WTC11 (cell line): ENCODE results near the gene BTBD9. TPM values are rescaled to one million over a fixed set of nuclear protein-coding genes. Genes with fewer than 3 reads are reported as not detected.

Experiments used
- ATAC-seq: fragments of 200-7000 bp; cut with Tn5 transposase; 2 replicates; pipeline ENCODE4 v1.10.0; 2021; ENCODE audit warnings: mild to moderate bottlenecking, moderate library complexity
- CTCF ChIA-PET: fragments of 300-600 bp; sonication (Branson Sonifier 250); formaldehyde crosslinking; loops from one replicate; lab custom pipeline; 2021; ENCODE audit warnings: antibody characterized with exemption; lab: Charles Lee
- POLR2A ChIA-PET: fragments of 350-600 bp; sonication (Branson Sonifier 250); formaldehyde crosslinking; loops from one replicate; lab custom pipeline; 2021; ENCODE audit warnings: antibody characterized with exemption; lab: Charles Lee
- DNase-seq: peaks from one replicate; pipeline ENCODE4 v3.0.0; 2021; ENCODE audit warnings: low spot score
- H3K27ac Mint-ChIP-seq: 2 replicates; pipeline ENCODE4 v1.8.0; 2021; ENCODE audit warnings: mixed read lengths
- H3K27me3 Mint-ChIP-seq: 2 replicates; pipeline ENCODE4 v1.8.0; 2021; ENCODE audit warnings: low read depth, mild to moderate bottlenecking, moderate library complexity, mixed read lengths
- H3K36me3 Mint-ChIP-seq: 2 replicates; pipeline ENCODE4 v1.8.0; 2021; ENCODE audit warnings: mixed read lengths
- H3K4me1 Mint-ChIP-seq: 2 replicates; pipeline ENCODE4 v1.8.0; 2022; ENCODE audit warnings: mixed read lengths
- H3K4me3 Mint-ChIP-seq: 2 replicates; pipeline ENCODE4 v1.8.0; 2021; ENCODE audit warnings: mild to moderate bottlenecking, moderate library complexity, mixed read lengths
- H3K9me3 Mint-ChIP-seq: 2 replicates; pipeline ENCODE4 v1.8.0; 2021; ENCODE audit warnings: mixed read lengths
- CBFB ChIP-seq: sonication (generic); formaldehyde crosslinking; IDR thresholded peaks from 2 replicates; pipeline ENCODE4 v1.8.1; 2022; ENCODE audit warnings: mild to moderate bottlenecking, low read depth, missing genetic modification reagents
- CREM ChIP-seq: sonication (generic); formaldehyde crosslinking; IDR thresholded peaks from 2 replicates; pipeline ENCODE4 v1.8.1; 2022; ENCODE audit warnings: mild to moderate bottlenecking, missing genetic modification reagents, moderate library complexity
- ELF4 ChIP-seq: sonication (generic); formaldehyde crosslinking; IDR thresholded peaks from 2 replicates; pipeline ENCODE4 v1.8.1; 2022; ENCODE audit warnings: low read depth, mild to moderate bottlenecking, moderate library complexity, missing genetic modification reagents
- ESRRA ChIP-seq: sonication (generic); formaldehyde crosslinking; IDR thresholded peaks from 2 replicates; pipeline ENCODE4 v1.8.1; 2022; ENCODE audit warnings: mild to moderate bottlenecking, missing genetic modification reagents, borderline replicate concordance
- FOXJ3 ChIP-seq: sonication (generic); formaldehyde crosslinking; IDR thresholded peaks from 2 replicates; pipeline ENCODE4 v1.9.0; 2021; ENCODE audit warnings: missing genetic modification reagents, mild to moderate bottlenecking, borderline replicate concordance
- FOXK1 ChIP-seq: sonication (generic); formaldehyde crosslinking; IDR thresholded peaks from 2 replicates; pipeline ENCODE4 v1.8.0; 2022; ENCODE audit warnings: mild to moderate bottlenecking, moderate library complexity, missing genetic modification reagents
- IRF2 ChIP-seq: sonication (generic); formaldehyde crosslinking; IDR thresholded peaks from 2 replicates; pipeline ENCODE4 v1.8.0; 2022; ENCODE audit warnings: low read depth, missing genetic modification reagents, borderline replicate concordance
- JAZF1 ChIP-seq: fragments of 250-450 bp; sonication (Bioruptor Pico); IDR thresholded peaks from 2 replicates; pipeline ENCODE4 v1.9.0; 2021; ENCODE audit warnings: moderate library complexity, mild to moderate bottlenecking, inconsistent platforms
- SMAD4 ChIP-seq: sonication (generic); formaldehyde crosslinking; IDR thresholded peaks from 2 replicates; pipeline ENCODE4 v1.8.0; 2022; ENCODE audit warnings: mild to moderate bottlenecking, missing genetic modification reagents
- TEAD4 ChIP-seq: sonication (generic); formaldehyde crosslinking; IDR thresholded peaks from 2 replicates; pipeline ENCODE4 v1.8.0; 2022; ENCODE audit warnings: mild to moderate bottlenecking, missing genetic modification reagents
- USF1 ChIP-seq: sonication (generic); formaldehyde crosslinking; IDR thresholded peaks from 2 replicates; pipeline ENCODE4 v1.8.0; 2022; ENCODE audit warnings: mild to moderate bottlenecking, missing genetic modification reagents
- ZBTB21 ChIP-seq: sonication (generic); formaldehyde crosslinking; IDR thresholded peaks from 2 replicates; pipeline ENCODE4 v1.8.1; 2023; ENCODE audit warnings: mild to moderate bottlenecking, missing genetic modification reagents, borderline replicate concordance
- ZNF121 ChIP-seq: sonication (generic); formaldehyde crosslinking; IDR thresholded peaks from 2 replicates; pipeline ENCODE4 v1.8.0; 2023; ENCODE audit warnings: missing genetic modification reagents
- ZNF423 ChIP-seq: fragments of 250-450 bp; sonication (Bioruptor Pico); IDR thresholded peaks from 2 replicates; pipeline ENCODE4 v2.1.2; 2022; ENCODE audit warnings: mild to moderate bottlenecking, moderate library complexity
- ZNF512 ChIP-seq: sonication (generic); formaldehyde crosslinking; IDR thresholded peaks from 2 replicates; pipeline ENCODE4 v1.8.1; 2022; ENCODE audit warnings: missing genetic modification reagents, borderline replicate concordance
- total RNA-seq: library from RNA; stranded (reverse); gene quantifications from 3 replicates; pipeline ENCODE4 v1.2.3, GENCODE V29; 2021
- TF ChIP-seq, protein P1 (sequence below): sonication (generic); formaldehyde crosslinking; IDR thresholded peaks from 2 replicates; pipeline ENCODE4 v1.8.1; 2022; ENCODE audit warnings: low read depth, mild to moderate bottlenecking, moderate library complexity, missing genetic modification reagents, borderline replicate concordance
- TF ChIP-seq, protein P2 (sequence below): sonication (generic); formaldehyde crosslinking; IDR thresholded peaks from 2 replicates; pipeline ENCODE4 v1.8.0; 2023; ENCODE audit warnings: mild to moderate bottlenecking, missing genetic modification reagents
- TF ChIP-seq, protein P3 (sequence below): sonication (generic); formaldehyde crosslinking; conservative IDR thresholded peaks from 2 replicates; pipeline ENCODE4 v1.8.1; 2023; ENCODE audit warnings: mild to moderate bottlenecking, low read depth, missing genetic modification reagents, moderate library complexity
- TF ChIP-seq, protein P4 (sequence below): sonication (generic); formaldehyde crosslinking; IDR thresholded peaks from 2 replicates; pipeline ENCODE4 v1.8.1; 2023; ENCODE audit warnings: mild to moderate bottlenecking, missing genetic modification reagents
- TF ChIP-seq, protein P5 (sequence below): sonication (generic); formaldehyde crosslinking; IDR thresholded peaks from 2 replicates; pipeline ENCODE4 v1.8.1; 2022; ENCODE audit warnings: mild to moderate bottlenecking, moderate library complexity, missing genetic modification reagents

BTBD9 gene
- total RNA-seq, 1 experiment from 2014 or later, result 4.2 TPM

DNA sequence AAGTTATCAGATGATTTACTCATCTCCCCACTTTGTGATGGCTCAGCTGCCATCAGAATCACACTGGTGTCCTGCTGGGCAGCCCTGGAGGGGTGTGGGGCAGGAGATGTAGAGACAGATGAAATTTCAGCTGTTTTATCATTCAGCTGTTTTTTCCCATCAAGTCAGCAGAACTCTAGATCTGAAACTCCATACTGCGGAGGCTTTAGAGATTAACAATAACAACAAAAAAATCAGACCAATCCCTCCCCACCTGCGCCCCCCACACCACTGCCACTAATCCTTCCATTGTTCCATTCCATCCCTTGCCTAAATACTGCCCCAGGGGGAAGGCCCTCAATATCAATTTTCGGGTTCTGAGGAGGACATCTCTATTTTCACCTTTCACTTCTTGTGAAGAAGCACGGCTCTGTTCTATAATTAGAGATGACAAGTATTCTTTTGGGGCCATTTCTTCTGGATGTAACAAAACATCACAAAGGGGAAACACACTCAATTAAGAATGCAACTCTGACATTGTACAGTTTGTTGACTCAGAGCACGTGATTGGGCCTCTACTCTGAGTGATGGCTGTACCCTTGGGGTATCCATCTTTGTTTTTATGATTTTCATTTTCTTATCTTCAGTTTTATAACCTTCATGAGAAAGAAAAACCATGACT lies 423.9 kb downstream of the BTBD9 start (continued):
- TF ChIP-seq, protein P1, sequence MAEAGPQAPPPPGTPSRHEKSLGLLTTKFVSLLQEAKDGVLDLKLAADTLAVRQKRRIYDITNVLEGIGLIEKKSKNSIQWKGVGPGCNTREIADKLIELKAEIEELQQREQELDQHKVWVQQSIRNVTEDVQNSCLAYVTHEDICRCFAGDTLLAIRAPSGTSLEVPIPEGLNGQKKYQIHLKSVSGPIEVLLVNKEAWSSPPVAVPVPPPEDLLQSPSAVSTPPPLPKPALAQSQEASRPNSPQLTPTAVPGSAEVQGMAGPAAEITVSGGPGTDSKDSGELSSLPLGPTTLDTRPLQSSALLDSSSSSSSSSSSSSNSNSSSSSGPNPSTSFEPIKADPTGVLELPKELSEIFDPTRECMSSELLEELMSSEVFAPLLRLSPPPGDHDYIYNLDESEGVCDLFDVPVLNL, result no peak

DNA sequence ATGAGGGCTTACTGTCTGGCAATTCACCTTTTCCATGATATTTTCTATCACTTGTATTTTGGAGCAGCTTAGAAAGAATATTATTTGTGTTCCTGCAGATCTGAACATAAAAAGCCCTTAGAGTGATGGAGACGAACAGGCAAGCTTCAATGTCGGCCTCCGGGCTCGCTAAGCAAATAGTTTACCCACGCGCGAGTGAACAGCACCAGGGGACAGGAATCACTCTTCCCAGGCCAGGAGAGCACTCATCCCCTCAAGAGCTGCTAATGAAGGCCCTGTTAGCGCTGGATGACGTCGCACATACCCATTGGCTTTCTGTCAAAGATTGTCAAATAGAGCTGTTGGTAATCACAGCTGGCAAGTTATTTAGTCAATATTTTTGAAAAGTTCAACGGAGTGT lies 424.5 kb downstream of the BTBD9 start:
- Mint-ChIP-seq H3K9me3 (no peaks in the 10 kb centered on the region), H3K4me3 (no peak overlapping the region), H3K27ac (no peak overlapping the region), H3K27me3 (no peaks in the 10 kb centered on the region), H3K36me3 (no peaks in the 10 kb centered on the region), H3K4me1 (peaks cover 43% of the 10 kb centered on the region)
- DNase-seq (no peak), ATAC-seq (no peak)
- ChIA-PET CTCF (interaction anchor here (0.6 to 2.9 kb wide), 3 partner anchors 13 to 20 kb away, joined by 4 to 8 read pairs (median 6); no protein-coding TSS in a partner anchor), POLR2A (no interaction called here)
- TF ChIP-seq ELF4 (no peak), ESRRA (CRISPR knock-in tag) (no peak), FOXK1 (no peak), ZBTB21 (CRISPR knock-in tag) (no peak), JAZF1 (CRISPR knock-in tag) (no peak), CBFB (CRISPR knock-in tag) (no peak), FOXJ3 (no peak), ZNF121 (CRISPR knock-in tag) (no peak), SMAD4 (no peak), IRF2 (CRISPR knock-in tag) (no peak), TEAD4 (CRISPR knock-in tag) (no peak), USF1 (CRISPR knock-in tag) (no peak), ZNF423 (CRISPR knock-in tag) (no peak), ZNF512 (CRISPR knock-in tag) (no peak), CREM (CRISPR knock-in tag) (no peak)
- TF ChIP-seq, protein P2, sequence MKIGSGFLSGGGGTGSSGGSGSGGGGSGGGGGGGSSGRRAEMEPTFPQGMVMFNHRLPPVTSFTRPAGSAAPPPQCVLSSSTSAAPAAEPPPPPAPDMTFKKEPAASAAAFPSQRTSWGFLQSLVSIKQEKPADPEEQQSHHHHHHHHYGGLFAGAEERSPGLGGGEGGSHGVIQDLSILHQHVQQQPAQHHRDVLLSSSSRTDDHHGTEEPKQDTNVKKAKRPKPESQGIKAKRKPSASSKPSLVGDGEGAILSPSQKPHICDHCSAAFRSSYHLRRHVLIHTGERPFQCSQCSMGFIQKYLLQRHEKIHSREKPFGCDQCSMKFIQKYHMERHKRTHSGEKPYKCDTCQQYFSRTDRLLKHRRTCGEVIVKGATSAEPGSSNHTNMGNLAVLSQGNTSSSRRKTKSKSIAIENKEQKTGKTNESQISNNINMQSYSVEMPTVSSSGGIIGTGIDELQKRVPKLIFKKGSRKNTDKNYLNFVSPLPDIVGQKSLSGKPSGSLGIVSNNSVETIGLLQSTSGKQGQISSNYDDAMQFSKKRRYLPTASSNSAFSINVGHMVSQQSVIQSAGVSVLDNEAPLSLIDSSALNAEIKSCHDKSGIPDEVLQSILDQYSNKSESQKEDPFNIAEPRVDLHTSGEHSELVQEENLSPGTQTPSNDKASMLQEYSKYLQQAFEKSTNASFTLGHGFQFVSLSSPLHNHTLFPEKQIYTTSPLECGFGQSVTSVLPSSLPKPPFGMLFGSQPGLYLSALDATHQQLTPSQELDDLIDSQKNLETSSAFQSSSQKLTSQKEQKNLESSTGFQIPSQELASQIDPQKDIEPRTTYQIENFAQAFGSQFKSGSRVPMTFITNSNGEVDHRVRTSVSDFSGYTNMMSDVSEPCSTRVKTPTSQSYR (CRISPR knock-in tag), result no peak
- TF ChIP-seq, protein P3, sequence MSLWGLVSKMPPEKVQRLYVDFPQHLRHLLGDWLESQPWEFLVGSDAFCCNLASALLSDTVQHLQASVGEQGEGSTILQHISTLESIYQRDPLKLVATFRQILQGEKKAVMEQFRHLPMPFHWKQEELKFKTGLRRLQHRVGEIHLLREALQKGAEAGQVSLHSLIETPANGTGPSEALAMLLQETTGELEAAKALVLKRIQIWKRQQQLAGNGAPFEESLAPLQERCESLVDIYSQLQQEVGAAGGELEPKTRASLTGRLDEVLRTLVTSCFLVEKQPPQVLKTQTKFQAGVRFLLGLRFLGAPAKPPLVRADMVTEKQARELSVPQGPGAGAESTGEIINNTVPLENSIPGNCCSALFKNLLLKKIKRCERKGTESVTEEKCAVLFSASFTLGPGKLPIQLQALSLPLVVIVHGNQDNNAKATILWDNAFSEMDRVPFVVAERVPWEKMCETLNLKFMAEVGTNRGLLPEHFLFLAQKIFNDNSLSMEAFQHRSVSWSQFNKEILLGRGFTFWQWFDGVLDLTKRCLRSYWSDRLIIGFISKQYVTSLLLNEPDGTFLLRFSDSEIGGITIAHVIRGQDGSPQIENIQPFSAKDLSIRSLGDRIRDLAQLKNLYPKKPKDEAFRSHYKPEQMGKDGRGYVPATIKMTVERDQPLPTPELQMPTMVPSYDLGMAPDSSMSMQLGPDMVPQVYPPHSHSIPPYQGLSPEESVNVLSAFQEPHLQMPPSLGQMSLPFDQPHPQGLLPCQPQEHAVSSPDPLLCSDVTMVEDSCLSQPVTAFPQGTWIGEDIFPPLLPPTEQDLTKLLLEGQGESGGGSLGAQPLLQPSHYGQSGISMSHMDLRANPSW (CRISPR knock-in tag), result no peak
- TF ChIP-seq, protein P4, sequence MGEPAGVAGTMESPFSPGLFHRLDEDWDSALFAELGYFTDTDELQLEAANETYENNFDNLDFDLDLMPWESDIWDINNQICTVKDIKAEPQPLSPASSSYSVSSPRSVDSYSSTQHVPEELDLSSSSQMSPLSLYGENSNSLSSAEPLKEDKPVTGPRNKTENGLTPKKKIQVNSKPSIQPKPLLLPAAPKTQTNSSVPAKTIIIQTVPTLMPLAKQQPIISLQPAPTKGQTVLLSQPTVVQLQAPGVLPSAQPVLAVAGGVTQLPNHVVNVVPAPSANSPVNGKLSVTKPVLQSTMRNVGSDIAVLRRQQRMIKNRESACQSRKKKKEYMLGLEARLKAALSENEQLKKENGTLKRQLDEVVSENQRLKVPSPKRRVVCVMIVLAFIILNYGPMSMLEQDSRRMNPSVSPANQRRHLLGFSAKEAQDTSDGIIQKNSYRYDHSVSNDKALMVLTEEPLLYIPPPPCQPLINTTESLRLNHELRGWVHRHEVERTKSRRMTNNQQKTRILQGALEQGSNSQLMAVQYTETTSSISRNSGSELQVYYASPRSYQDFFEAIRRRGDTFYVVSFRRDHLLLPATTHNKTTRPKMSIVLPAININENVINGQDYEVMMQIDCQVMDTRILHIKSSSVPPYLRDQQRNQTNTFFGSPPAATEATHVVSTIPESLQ (CRISPR knock-in tag), result no peak
- TF ChIP-seq, protein P5, sequence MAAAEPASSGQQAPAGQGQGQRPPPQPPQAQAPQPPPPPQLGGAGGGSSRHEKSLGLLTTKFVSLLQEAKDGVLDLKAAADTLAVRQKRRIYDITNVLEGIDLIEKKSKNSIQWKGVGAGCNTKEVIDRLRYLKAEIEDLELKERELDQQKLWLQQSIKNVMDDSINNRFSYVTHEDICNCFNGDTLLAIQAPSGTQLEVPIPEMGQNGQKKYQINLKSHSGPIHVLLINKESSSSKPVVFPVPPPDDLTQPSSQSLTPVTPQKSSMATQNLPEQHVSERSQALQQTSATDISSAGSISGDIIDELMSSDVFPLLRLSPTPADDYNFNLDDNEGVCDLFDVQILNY, result no peak
- TF ChIP-seq, all 79 proteins: peak for 0
